OCI-LY1 (cell line): ENCODE measurements around the gene IRF7.

Experiments used
- EZH2 ChIP-seq: fragments of 200-600 bp; sonication (generic), shearing (Covaris generic); IDR thresholded peaks from 2 replicates; pipeline ENCODE4 v1.8.0; 2017; ENCODE audit warnings: borderline replicate concordance, mixed run types, mild to moderate bottlenecking, antibody characterized with exemption, low read length, moderate library complexity, mixed read lengths
- TF ChIP-seq, protein P1 (sequence below): fragments of 200-600 bp; sonication (generic), shearing (Covaris generic); IDR thresholded peaks from 2 replicates; pipeline ENCODE4 v1.5.1; 2017; ENCODE audit warnings: mild to moderate bottlenecking, antibody characterized with exemption, low read length, moderate library complexity, mixed read lengths

DNA sequence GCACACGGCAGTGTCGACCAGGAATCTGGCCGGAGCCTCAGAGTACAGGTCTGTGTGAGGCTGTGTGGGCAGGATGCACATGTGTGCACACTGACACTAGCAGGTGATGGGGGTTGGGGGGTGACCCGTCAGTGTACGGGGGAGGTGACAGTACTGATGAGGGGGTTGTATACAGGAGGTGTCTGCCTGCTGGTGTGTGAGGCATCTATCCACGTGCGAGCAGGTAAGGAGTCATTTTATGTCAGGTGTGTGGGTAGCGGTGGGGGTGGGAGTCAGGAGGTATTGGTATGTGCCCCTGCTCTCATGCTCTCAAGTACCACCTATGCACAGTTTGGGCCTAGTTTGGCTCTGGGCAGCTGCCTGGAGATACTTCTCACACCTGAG, 44.0 kb downstream of the IRF7 start:
- TF ChIP-seq, protein P1, sequence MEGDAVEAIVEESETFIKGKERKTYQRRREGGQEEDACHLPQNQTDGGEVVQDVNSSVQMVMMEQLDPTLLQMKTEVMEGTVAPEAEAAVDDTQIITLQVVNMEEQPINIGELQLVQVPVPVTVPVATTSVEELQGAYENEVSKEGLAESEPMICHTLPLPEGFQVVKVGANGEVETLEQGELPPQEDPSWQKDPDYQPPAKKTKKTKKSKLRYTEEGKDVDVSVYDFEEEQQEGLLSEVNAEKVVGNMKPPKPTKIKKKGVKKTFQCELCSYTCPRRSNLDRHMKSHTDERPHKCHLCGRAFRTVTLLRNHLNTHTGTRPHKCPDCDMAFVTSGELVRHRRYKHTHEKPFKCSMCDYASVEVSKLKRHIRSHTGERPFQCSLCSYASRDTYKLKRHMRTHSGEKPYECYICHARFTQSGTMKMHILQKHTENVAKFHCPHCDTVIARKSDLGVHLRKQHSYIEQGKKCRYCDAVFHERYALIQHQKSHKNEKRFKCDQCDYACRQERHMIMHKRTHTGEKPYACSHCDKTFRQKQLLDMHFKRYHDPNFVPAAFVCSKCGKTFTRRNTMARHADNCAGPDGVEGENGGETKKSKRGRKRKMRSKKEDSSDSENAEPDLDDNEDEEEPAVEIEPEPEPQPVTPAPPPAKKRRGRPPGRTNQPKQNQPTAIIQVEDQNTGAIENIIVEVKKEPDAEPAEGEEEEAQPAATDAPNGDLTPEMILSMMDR, result no peak
- TF ChIP-seq EZH2, result no peak
